Measurements from ENCODE around the gene ALPI. TPM values are rescaled to one million over a fixed set of nuclear protein-coding genes. Genes with fewer than 3 reads are reported as not detected.

The ALPI gene
- total and polyA plus RNA-seq, 2 donors (not counting 3 experiments of a cell fraction or from before 2014, with no cell fraction given), result not detected

DNA sequence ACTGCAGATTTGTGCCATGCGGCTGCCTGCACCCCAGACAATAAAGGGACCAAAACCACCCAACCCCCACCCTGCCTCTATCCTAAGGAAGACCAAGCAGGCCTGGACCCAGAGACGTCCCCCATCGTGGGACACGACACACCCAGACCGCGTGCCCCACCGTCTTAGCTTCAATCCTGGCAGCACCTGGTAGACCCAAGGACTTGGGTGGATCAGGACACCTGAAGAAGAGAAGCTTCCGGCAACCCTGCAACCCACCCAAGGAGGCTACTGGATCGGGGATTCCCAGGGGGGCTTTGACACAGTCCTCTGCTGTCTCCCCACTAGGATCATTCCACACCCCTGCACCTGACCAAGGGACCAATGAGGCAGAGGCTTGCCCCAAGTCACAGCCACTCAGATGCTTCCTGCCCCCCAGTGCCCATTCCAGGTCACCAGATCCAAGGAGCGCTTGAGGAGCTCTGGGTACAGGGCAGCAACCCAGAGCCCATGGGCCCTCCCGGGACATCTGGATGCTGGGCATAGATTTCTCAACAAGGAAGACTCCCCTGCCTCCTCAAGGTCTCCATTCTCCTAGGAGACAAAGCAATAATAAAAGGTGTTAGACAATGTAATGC is 3.6 kb downstream of the ALPI start:
- no peaks in the 10 kb centered on the region for H3K36me3 ChIP-seq (ENCODE audit: control insufficient read depth in 2 of 2, extremely low read depth in 1 of 2, insufficient read depth in 2 of 2, low read length in 2 of 2)
- H3K9ac ChIP-seq (replicated peaks; ENCODE audit: extremely low read depth, insufficient read depth, low read length), result no peak overlapping the region
- H3K4me3 ChIP-seq (replicated peaks in 1 of 3; ENCODE audit: insufficient read depth in 1 of 3, low read depth in 1 of 3, low read length in 3 of 3), result no peak overlapping the region
- BruUV-seq (replicated peaks), result no TSS peak
- no peaks in the 10 kb centered on the region for H3K4me1 ChIP-seq (ENCODE audit: control insufficient read depth, extremely low read depth, insufficient read depth, low read length)
- TF ChIP-seq POLR2A (IDR thresholded peaks at IDR 0.05; ENCODE audit: low read depth, low read length), result no peak
- TF ChIP-seq MYC (IDR thresholded peaks at IDR 0.05; ENCODE audit: low read depth, low read length), result no peak
- TF ChIP-seq EZH2 (IDR thresholded peaks at IDR 0.05; ENCODE audit: borderline replicate concordance, low read depth, low read length, severe bottlenecking), result no peak
- TF ChIP-seq, protein P1, sequence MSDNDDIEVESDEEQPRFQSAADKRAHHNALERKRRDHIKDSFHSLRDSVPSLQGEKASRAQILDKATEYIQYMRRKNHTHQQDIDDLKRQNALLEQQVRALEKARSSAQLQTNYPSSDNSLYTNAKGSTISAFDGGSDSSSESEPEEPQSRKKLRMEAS (IDR thresholded peaks at IDR 0.05; ENCODE audit: insufficient read depth, insufficient read length), result no peak
- no peak for TF ChIP-seq POLR2AphosphoS5 (IDR thresholded peaks at IDR 0.05; ENCODE audit: insufficient read depth, low read depth, low read length)
- TF ChIP-seq, protein P2, sequence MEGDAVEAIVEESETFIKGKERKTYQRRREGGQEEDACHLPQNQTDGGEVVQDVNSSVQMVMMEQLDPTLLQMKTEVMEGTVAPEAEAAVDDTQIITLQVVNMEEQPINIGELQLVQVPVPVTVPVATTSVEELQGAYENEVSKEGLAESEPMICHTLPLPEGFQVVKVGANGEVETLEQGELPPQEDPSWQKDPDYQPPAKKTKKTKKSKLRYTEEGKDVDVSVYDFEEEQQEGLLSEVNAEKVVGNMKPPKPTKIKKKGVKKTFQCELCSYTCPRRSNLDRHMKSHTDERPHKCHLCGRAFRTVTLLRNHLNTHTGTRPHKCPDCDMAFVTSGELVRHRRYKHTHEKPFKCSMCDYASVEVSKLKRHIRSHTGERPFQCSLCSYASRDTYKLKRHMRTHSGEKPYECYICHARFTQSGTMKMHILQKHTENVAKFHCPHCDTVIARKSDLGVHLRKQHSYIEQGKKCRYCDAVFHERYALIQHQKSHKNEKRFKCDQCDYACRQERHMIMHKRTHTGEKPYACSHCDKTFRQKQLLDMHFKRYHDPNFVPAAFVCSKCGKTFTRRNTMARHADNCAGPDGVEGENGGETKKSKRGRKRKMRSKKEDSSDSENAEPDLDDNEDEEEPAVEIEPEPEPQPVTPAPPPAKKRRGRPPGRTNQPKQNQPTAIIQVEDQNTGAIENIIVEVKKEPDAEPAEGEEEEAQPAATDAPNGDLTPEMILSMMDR (IDR thresholded peaks at IDR 0.05; ENCODE audit: extremely low read depth in 1 of 2, insufficient read depth in 1 of 2, low read depth in 1 of 2, low read length in 2 of 2), result no peak
- TF ChIP-seq GATA2 (IDR thresholded peaks at IDR 0.05; ENCODE audit: insufficient read depth, insufficient read length, low read depth, low read length), result no peak
- TF ChIP-seq FOS (IDR thresholded peaks at IDR 0.05; ENCODE audit: borderline replicate concordance, insufficient read depth, low read length), result no peak
- TF ChIP-seq JUN (IDR thresholded peaks at IDR 0.05; ENCODE audit: borderline replicate concordance, insufficient read depth, insufficient read length, low read depth), result no peak
- DNase-seq (ENCODE audit: low read depth, low spot score) (no peak), FAIRE-seq (no peak)
- POLR2A ChIA-PET, result no interaction called here
- no peak overlapping the region for H2AFZ ChIP-seq (ENCODE audit: low read depth, low read length)
- peaks cover 2 to 10% of the 10 kb centered on the region in 2 experiments for H3K27me3 ChIP-seq (ENCODE audit: control insufficient read depth in 2 of 2, insufficient read depth in 2 of 2, low read length in 2 of 2)
- intact Hi-C loops (cut with micrococcal nuclease), result no loop called here
- H3K79me2 ChIP-seq (ENCODE audit: control insufficient read depth, insufficient read depth, low read length), result no peaks in the 10 kb centered on the region
- H3K27ac ChIP-seq (ENCODE audit: insufficient read depth, low read depth, low read length), result no peak overlapping the region
- H4K20me1 ChIP-seq (replicated peaks; ENCODE audit: control insufficient read depth, extremely low read depth, insufficient read depth, low read length), result no peaks in the 10 kb centered on the region
- CTCF ChIA-PET, result no interaction called here
- no peaks in the 10 kb centered on the region for H3K9me3 ChIP-seq (replicated peaks; ENCODE audit: control insufficient read depth, insufficient read depth, low read length)
- H3K9me1 ChIP-seq (replicated peaks; ENCODE audit: control insufficient read depth, extremely low read depth, insufficient read depth, low read length), result no peaks in the 10 kb centered on the region
- dilution Hi-C loops (cut with MboI; ENCODE audit: extremely low pct_ligation_motif_present, low sequenced_read_pairs), result no loop called here
- no peak overlapping the region for H3K4me2 ChIP-seq (ENCODE audit: insufficient read depth, low read length)

All from endothelial cell of umbilical vein (primary cell).